Activated gamma-delta T cell treated with Interleukin-2 at 50 U/mL for 16 hours (primary cell): ENCODE results near the gene RGPD8.

ENCODE experiments used
- DNase-seq: peaks from one replicate; pipeline ENCODE4 v3.0.0-alpha.2; 2020

RGPD8 gene

DNA sequence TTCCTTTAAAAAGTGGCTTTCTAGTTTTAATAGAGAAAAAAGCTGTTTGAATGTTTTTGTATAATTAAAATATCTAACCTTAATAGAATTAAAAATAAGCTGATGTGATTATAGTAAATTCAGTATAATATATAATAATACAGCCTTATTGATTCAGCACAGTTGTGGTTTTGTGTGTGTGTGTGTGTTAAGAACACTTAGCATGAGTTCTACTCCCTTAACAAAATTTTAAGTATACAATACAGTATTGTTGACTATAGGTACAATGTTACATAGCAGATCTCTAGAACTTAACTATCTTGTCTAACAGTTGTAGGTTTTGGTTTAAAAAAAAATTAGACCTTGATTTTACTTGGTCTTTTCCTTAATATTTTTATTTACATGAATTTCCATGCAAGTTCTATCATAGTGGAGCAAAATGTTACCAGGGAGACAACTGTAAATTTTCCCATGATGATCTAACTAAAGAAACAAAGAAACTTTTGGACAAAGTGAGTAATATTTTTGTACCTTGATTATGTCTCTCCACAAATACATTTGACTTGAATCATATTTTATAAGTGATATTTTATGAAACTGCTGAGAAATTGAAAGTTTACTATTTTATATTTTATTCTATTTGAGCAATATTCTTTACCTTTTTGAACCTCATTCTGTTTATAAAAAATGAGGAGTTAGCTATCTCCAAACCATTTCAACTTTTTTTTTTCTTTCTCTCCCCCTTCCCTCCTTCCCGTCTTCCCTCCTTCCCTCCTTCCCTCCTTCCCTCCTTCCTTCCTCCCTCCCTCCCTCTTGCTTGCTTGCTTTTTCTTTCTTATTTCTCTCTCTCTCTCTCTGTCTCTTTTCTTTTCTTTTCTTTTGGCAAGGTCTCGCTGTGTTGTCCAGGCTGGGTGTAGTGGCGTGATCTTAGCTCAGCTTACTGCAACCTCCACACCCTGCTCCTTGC is 111.8 kb downstream of the RGPD8 start:
- DNase-seq, result no peak
